HCT116 (cell line): ENCODE results near the gene CXXC5. TPM values are rescaled to one million over a fixed set of nuclear protein-coding genes. Genes with fewer than 3 reads are reported as not detected.

ENCODE experiments used
- ATAC-seq: fragments of 200-7000 bp; cut with Tn5 transposase; 2 replicates; pipeline ENCODE4 v1.9.1; 2020; ENCODE audit warnings: mild to moderate bottlenecking, moderate library complexity
- BruUV-seq: library from RNA; stranded (reverse); fragments of 400-500 nt; replicated peaks from 2 replicates; lab custom pipeline; 2021; lab: Mats Ljungman, UMichigan
- CTCF ChIA-PET: fragments of 300-600 bp; sonication (Branson Sonifier 250); formaldehyde crosslinking; loops from one replicate; lab custom pipeline; 2021; ENCODE audit warnings: antibody characterized with exemption; lab: Charles Lee
- POLR2A ChIA-PET: fragments of 300-600, 350-600 bp; sonication (Branson Sonifier 250); formaldehyde crosslinking; loops from one replicate; lab custom pipeline; 2021; ENCODE audit warnings: antibody characterized with exemption; lab: Charles Lee
- RAD21 ChIA-PET, 2 experiments: fragments of 300-600 bp; sonication (Branson Sonifier 250); formaldehyde crosslinking; loops; one replicate each; lab custom pipeline; 2023; ENCODE audit warnings: low total read pairs in 2 of 2; ENCODE audit not compliant: uncharacterized antibody in 2 of 2, unreplicated experiment in 2 of 2, low non-redundant PET in 1 of 2; lab: Charles Lee
- DNase-seq: peaks from one replicate; pipeline ENCODE4 v3.0.0-alpha.2; 2010; ENCODE audit warnings: low read depth, low spot score
- H2AFZ ChIP-seq: fragments of 200-600 bp; shearing (Covaris generic), sonication (generic); 2 replicates; pipeline ENCODE4 v1.6.1; 2017; ENCODE audit warnings: low read depth, mixed run types, mixed read lengths, antibody characterized with exemption, low read length; ENCODE audit not compliant: poor library complexity, severe bottlenecking
- H3K27ac ChIP-seq: 2 replicates; pipeline ENCODE4 v1.5.1; 2012; ENCODE audit warnings: low read depth, low read length
- H3K27me3 ChIP-seq: fragments of 200-600 bp; sonication (generic); 2 replicates; pipeline ENCODE4 v1.6.1; 2016; ENCODE audit warnings: mixed run types, low read length, mixed read lengths; ENCODE audit not compliant: insufficient read depth
- H3K36me3 ChIP-seq, 2 experiments: fragments of 200-500 bp in 1 of 2; fragments of 200-600 bp in 1 of 2; sonication (Bioruptor generic) in 1 of 2; sonication (generic) in 1 of 2; 2 replicates each; pipeline versions ENCODE4 v1.5.1 to v1.6.1; 2014 to 2016; ENCODE audit warnings: low read length in 2 of 2, inconsistent platforms in 1 of 2, mixed read lengths in 1 of 2, mixed run types in 1 of 2; ENCODE audit not compliant: insufficient read depth in 2 of 2, control insufficient read depth in 1 of 2
- H3K4me1 ChIP-seq, 2 experiments: fragments of 200-600 bp in 1 of 2; sonication (generic) in 1 of 2; 2 replicates each; pipeline versions ENCODE4 v1.5.1 to v1.6.1; 2012 to 2017; ENCODE audit warnings: low read length in 2 of 2, inconsistent platforms in 1 of 2, mild to moderate bottlenecking in 1 of 2, mixed read lengths in 1 of 2, mixed run types in 1 of 2, moderate library complexity in 1 of 2; ENCODE audit not compliant: insufficient read depth in 2 of 2, control insufficient read depth in 1 of 2
- H3K4me2 ChIP-seq: fragments of 200-600 bp; sonication (generic); 2 replicates; pipeline ENCODE4 v1.6.1; 2017; ENCODE audit warnings: mixed run types, low read length, mixed read lengths
- H3K4me3 ChIP-seq, 2 experiments: fragments of 200-600 bp in 1 of 2; sonication (generic) in 1 of 2; replicated peaks in 1 of 2; 2 replicates each; pipeline ENCODE4 v1.5.1; 2011 to 2016; ENCODE audit warnings: low read length in 2 of 2, control low read depth in 1 of 2, low read depth in 1 of 2, mild to moderate bottlenecking in 1 of 2, mixed read lengths in 1 of 2, mixed run types in 1 of 2
- H3K79me2 ChIP-seq: fragments of 200-600 bp; sonication (generic); 2 replicates; pipeline ENCODE4 v1.6.1; 2017; ENCODE audit warnings: mild to moderate bottlenecking, mixed run types, low read length, moderate library complexity, mixed read lengths; ENCODE audit not compliant: insufficient read depth
- H3K9ac ChIP-seq: fragments of 200-600 bp; sonication (generic); 2 replicates; pipeline ENCODE4 v1.6.1; 2016; ENCODE audit warnings: low read length, mixed read lengths
- H3K9me2 ChIP-seq: fragments of 200-600 bp; sonication (generic), shearing (Covaris generic); 2 replicates; pipeline ENCODE4 v1.6.1; 2017; ENCODE audit warnings: mixed run types, mild to moderate bottlenecking, moderate library complexity; ENCODE audit not compliant: insufficient read depth
- H3K9me3 ChIP-seq, 2 experiments: fragments of 200-500 bp in 1 of 2; fragments of 200-600 bp in 1 of 2; sonication (Bioruptor generic) in 1 of 2; sonication (generic) in 1 of 2; 2 replicates each; pipeline ENCODE4 v1.6.1; 2014 to 2017; ENCODE audit warnings: low read length in 2 of 2, mixed read lengths in 2 of 2, inconsistent platforms in 1 of 2, low read depth in 1 of 2, mild to moderate bottlenecking in 1 of 2, mixed run types in 1 of 2, moderate library complexity in 1 of 2; ENCODE audit not compliant: control insufficient read depth in 1 of 2, insufficient read depth in 1 of 2
- H4K20me1 ChIP-seq: fragments of 200-600 bp; sonication (generic), shearing (Covaris generic); 2 replicates; pipeline ENCODE4 v1.6.1; 2017; ENCODE audit warnings: mixed run types, mild to moderate bottlenecking, moderate library complexity; ENCODE audit not compliant: insufficient read depth
- CBX3 ChIP-seq: IDR thresholded peaks from 2 replicates; pipeline ENCODE4 v1.6.1; 2012; ENCODE audit warnings: low read depth
- CEBPB ChIP-seq: IDR thresholded peaks from 2 replicates; pipeline ENCODE4 v1.6.1; 2012; ENCODE audit warnings: low read depth
- ELF1 ChIP-seq: IDR thresholded peaks from 2 replicates; pipeline ENCODE4 v1.6.1; 2012; ENCODE audit warnings: low read depth, borderline replicate concordance
- EZH2 ChIP-seq: fragments of 200-600 bp; sonication (generic); IDR thresholded peaks from 2 replicates; pipeline ENCODE4 v1.6.1; 2017; ENCODE audit warnings: antibody characterized with exemption, mixed run types
- EZH2phosphoT487 ChIP-seq: fragments of 200-600 bp; IDR thresholded peaks from 2 replicates; pipeline ENCODE4 v1.6.1; 2018; ENCODE audit warnings: antibody characterized with exemption, borderline replicate concordance
- FOSL1 ChIP-seq: IDR thresholded peaks from 2 replicates; pipeline ENCODE4 v1.6.1; 2012; ENCODE audit warnings: low read depth
- JUND ChIP-seq: IDR thresholded peaks from 2 replicates; pipeline ENCODE4 v1.6.1; 2012
- POLR2AphosphoS5 ChIP-seq: IDR thresholded peaks from 2 replicates; pipeline ENCODE4 v1.6.1; 2011; ENCODE audit warnings: mild to moderate bottlenecking, low read depth, low read length, moderate library complexity
- RAD21 ChIP-seq: IDR thresholded peaks from 2 replicates; pipeline ENCODE4 v1.6.1; 2012; ENCODE audit warnings: low read depth, mild to moderate bottlenecking
- intact Hi-C: fragments of 100-400 bp; cut with micrococcal nuclease; formaldehyde crosslinking; loops from 2 replicates; pipeline ENCODE4 v1.10.0; 2022
- total RNA-seq: library from RNA; stranded (reverse); gene quantifications from one replicate; pipeline ENCODE4 v1.2.1, GENCODE V29; 2021; ENCODE audit not compliant: unreplicated experiment
- TF ChIP-seq, protein P1 (sequence below), 3 experiments: fragments of 200-600 bp in 1 of 3; sonication (generic) in 1 of 3; IDR thresholded peaks in 2 of 3; conservative IDR thresholded peaks in 1 of 3; 2 replicates each; pipeline ENCODE4 v1.5.1; 2012 to 2017; ENCODE audit warnings: low read depth in 2 of 3, low read length in 2 of 3, antibody characterized with exemption in 1 of 3, borderline replicate concordance in 1 of 3, control low read depth in 1 of 3, mild to moderate bottlenecking in 1 of 3, mixed read lengths in 1 of 3, mixed run types in 1 of 3, moderate library complexity in 1 of 3; ENCODE audit not compliant: insufficient read depth in 1 of 3

The CXXC5 gene
- total RNA-seq, 1 experiment from 2014 or later = 43.1 TPM

DNA sequence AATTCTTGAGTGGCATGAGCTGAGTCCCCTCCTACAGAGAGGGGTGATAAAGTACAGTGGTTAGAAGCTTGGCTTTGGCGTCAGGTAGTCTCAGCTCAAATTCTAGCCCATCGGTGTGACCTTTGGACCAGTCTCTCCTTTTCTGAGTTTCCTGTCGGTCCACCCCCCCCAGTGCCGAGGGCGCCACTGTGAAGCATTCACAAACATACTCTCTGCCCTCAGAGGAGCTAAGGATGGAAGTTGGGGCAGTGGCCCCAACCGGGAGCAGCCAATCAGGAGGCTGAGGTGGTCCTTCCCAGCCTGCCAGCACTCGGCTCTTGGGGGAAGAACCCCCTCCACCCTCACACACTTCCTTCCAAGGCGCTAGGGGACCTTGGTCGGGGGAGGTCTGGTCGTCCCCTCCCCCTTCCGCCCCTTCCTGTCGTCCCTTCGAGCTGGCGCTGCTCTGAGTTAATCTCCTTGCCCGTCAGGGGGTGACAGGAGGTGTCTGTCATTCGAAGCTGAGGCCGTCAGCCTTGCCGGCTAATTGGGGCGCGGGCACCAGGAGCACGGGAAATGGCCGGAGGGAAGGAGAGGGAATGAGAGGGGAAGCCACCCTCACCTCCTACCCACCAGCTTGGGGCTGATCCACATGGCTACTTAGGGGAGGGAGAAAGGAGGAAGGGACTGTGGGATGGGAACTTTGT is 53.0 kb downstream of the CXXC5 start:
- H2AFZ ChIP-seq = no peak overlapping the region
- ATAC-seq (no peak), DNase-seq (no peak)
- no peaks in the 10 kb centered on the region for H3K36me3 ChIP-seq
- BruUV-seq = no TSS peak
- H3K79me2 ChIP-seq = no peaks in the 10 kb centered on the region
- peaks cover 18 to 44% of the 10 kb centered on the region in 2 experiments; a peak in 3 of 4 replicates for H3K4me1 ChIP-seq
- no peak overlapping the region for H3K4me3 ChIP-seq
- H3K27ac ChIP-seq = no peak overlapping the region
- no peaks in the 10 kb centered on the region for H3K9me2 ChIP-seq
- H3K9me3 ChIP-seq = no peaks in the 10 kb centered on the region
- no peaks in the 10 kb centered on the region for H4K20me1 ChIP-seq
- intact Hi-C loops = no loop called here
- CTCF ChIA-PET = no interaction called here
- no peak overlapping the region for H3K9ac ChIP-seq
- TF ChIP-seq RAD21 (no peak), FOSL1 (no peak), CBX3 (no peak), JUND (no peak), CEBPB (no peak), EZH2phosphoT487 (no peak), ELF1 (no peak), POLR2AphosphoS5 (no peak), EZH2 (no peak)
- TF ChIP-seq, protein P1, sequence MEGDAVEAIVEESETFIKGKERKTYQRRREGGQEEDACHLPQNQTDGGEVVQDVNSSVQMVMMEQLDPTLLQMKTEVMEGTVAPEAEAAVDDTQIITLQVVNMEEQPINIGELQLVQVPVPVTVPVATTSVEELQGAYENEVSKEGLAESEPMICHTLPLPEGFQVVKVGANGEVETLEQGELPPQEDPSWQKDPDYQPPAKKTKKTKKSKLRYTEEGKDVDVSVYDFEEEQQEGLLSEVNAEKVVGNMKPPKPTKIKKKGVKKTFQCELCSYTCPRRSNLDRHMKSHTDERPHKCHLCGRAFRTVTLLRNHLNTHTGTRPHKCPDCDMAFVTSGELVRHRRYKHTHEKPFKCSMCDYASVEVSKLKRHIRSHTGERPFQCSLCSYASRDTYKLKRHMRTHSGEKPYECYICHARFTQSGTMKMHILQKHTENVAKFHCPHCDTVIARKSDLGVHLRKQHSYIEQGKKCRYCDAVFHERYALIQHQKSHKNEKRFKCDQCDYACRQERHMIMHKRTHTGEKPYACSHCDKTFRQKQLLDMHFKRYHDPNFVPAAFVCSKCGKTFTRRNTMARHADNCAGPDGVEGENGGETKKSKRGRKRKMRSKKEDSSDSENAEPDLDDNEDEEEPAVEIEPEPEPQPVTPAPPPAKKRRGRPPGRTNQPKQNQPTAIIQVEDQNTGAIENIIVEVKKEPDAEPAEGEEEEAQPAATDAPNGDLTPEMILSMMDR (IDR thresholded peaks at IDR 0.05 in 2 of 3, conservative IDR thresholded peaks at IDR 0.05 in 1 of 3; ENCODE audit: borderline replicate concordance in 1 of 3, insufficient read depth in 1 of 3, low read depth in 2 of 3, low read length in 2 of 3) = no peak
- H3K4me2 ChIP-seq = no peak overlapping the region
- POLR2A ChIA-PET = no interaction called here
- H3K27me3 ChIP-seq = no peaks in the 10 kb centered on the region
- RAD21 ChIA-PET = no interaction called here
